Tibial nerve (tissue), 3 donors: ENCODE data around the gene SLAIN1.

ENCODE experiments used
- CTCF ChIP-seq, 5 experiments: fragments of 200-600 bp in 3 of 5; fragments of 450-650 bp in 2 of 5; sonication (generic) in 3 of 5; IDR thresholded peaks; one replicate each; pipeline ENCODE4 v1.5.1; 2016 to 2019; ENCODE audit warnings: antibody characterized with exemption in 5 of 5, mild to moderate bottlenecking in 3 of 5, moderate library complexity in 2 of 5
- POLR2A ChIP-seq, 2 donors: fragments of 450-650 bp; IDR thresholded peaks; one replicate each; pipeline ENCODE4 v1.6.1; 2017; ENCODE audit warnings: antibody characterized with exemption in 2 of 2, mild to moderate bottlenecking in 2 of 2, moderate library complexity in 2 of 2

- TF ChIP-seq CTCF (IDR thresholded peaks at IDR 0.05) (no peak), POLR2A (IDR thresholded peaks at IDR 0.05) (no peak)
These were observed 943 bp downstream of the SLAIN1 start for GRCh38 chr13:77698201-77699058.
